ENCODE data around the gene SLC9A9. TPM values are rescaled to one million over a fixed set of nuclear protein-coding genes. Genes with fewer than 3 reads are reported as not detected.

SLC9A9 gene
- total and polyA plus RNA-seq, 9 of the 15 experiments (the other 6 are each of a cell fraction or from before 2014, with no cell fraction given) = 0.03 to 0.13 TPM; not detected in 7

DNA sequence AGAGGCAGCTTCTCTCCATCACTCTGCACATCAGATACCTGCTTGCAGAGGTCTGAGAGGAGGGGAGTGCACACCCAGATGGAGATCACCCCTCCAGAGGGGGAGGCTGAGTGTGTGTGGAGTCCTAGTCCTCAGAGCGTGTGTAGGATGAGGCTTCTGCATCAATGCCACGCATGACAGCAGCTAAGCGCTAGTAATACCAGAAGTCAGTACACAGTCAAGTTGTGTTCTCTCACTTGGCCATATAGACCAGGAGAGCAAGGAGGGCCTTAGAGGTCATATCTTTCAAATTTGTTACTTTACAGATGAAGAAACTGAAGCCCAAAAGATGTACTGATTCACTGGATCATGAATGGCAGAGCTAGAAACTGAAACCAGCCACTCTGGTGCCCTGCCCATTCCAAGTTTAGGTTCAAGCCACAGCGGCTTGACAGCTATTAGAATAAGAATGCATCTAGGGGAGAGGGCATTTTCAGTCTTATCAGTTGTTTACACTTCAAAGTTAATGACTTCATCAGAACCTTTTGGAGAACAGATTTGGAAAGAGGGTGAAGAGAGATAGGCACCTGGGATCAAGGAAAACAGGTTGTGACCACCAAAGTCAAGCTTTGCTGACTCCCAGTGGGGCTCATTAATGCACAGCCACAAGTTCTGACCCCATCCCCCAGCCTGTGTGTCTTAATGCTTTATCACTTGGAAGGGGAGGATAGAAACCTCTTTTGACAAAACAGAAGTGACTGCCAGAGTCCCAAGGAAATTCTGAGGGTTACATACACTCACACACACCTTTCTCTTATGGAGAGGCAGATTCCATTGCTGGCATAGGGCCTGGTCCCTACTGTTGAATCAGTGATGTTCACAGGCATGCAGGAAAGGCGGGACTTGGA lies 418.4 kb downstream of the SLC9A9 start (continued):
- no peak for TF ChIP-seq CHD1 (IDR thresholded peaks at IDR 0.05; ENCODE audit: low read length)
- no peak for TF ChIP-seq TAF9B (IDR thresholded peaks at IDR 0.05; ENCODE audit: partially characterized antibody)
- TF ChIP-seq SREBF2 (CRISPR knock-in tag; IDR thresholded peaks at IDR 0.05) = no peak

GRCh38 chr3:143428294-143428693 lies 420.0 kb downstream of the SLC9A9 start:
- no peak overlapping the region for H2AFZ ChIP-seq (ENCODE audit: low read depth, low read length)
- FAIRE-seq (no peak), DNase-seq (ENCODE audit: extremely low read depth in 1 of 4, low spot score in 3 of 4) (no peak), ATAC-seq (no peak)
- no TSS peak for BruUV-seq (replicated peaks)
- peaks cover 0 to 5% of the 10 kb centered on the region in 2 experiments; a peak in 1 of 5 replicates for H3K4me1 ChIP-seq (replicated peaks in 1 of 2; ENCODE audit: control insufficient read depth in 2 of 2, insufficient read depth in 2 of 2, low read length in 2 of 2)
- no peaks in the 10 kb centered on the region for H3K9me1 ChIP-seq (ENCODE audit: control insufficient read depth, insufficient read depth, low read length)
- no peak overlapping the region for H3K4me2 ChIP-seq (ENCODE audit: insufficient read depth, low read length)
- ChIA-PET POLR2A (no interaction called here), CTCF (ENCODE audit: low intra/inter-chr PET ratio) (no interaction called here)
- H3K36me3 ChIP-seq (ENCODE audit: control insufficient read depth, insufficient read depth, low read length) = no peaks in the 10 kb centered on the region
- H4K20me1 ChIP-seq (replicated peaks; ENCODE audit: control insufficient read depth, insufficient read depth, low read length) = no peaks in the 10 kb centered on the region
- no peaks in the 10 kb centered on the region for H3K9me3 ChIP-seq (replicated peaks; ENCODE audit: control insufficient read depth, insufficient read depth, low read depth, low read length)
- in situ Hi-C loops (cut with MboI) = no loop called here
- H3K4me3 ChIP-seq = no peak overlapping the region
- H3K9ac ChIP-seq (ENCODE audit: insufficient read depth in 1 of 2, low read depth in 2 of 2, low read length in 2 of 2) = no peak overlapping the region
- no peak overlapping the region for H3K27ac ChIP-seq (ENCODE audit: extremely low read depth, low read depth, low read length)
- H3K79me2 ChIP-seq (ENCODE audit: control insufficient read depth, insufficient read depth, low read length) = no peaks in the 10 kb centered on the region
- WGBS (ENCODE audit: insufficient coverage, low coverage, missing lambda C conversion rate) = 0% methylated on average over 1 of the region's 1 CpG
- no peaks in the 10 kb centered on the region for H3K27me3 ChIP-seq (ENCODE audit: control insufficient read depth in 2 of 2, insufficient read depth in 2 of 2, low read length in 2 of 2)
- intact Hi-C loops (cut with micrococcal nuclease) = no loop called here
- no peak for TF ChIP-seq RAD51 (IDR thresholded peaks at IDR 0.05; ENCODE audit: borderline replicate concordance, low read depth)
- TF ChIP-seq, protein P1, sequence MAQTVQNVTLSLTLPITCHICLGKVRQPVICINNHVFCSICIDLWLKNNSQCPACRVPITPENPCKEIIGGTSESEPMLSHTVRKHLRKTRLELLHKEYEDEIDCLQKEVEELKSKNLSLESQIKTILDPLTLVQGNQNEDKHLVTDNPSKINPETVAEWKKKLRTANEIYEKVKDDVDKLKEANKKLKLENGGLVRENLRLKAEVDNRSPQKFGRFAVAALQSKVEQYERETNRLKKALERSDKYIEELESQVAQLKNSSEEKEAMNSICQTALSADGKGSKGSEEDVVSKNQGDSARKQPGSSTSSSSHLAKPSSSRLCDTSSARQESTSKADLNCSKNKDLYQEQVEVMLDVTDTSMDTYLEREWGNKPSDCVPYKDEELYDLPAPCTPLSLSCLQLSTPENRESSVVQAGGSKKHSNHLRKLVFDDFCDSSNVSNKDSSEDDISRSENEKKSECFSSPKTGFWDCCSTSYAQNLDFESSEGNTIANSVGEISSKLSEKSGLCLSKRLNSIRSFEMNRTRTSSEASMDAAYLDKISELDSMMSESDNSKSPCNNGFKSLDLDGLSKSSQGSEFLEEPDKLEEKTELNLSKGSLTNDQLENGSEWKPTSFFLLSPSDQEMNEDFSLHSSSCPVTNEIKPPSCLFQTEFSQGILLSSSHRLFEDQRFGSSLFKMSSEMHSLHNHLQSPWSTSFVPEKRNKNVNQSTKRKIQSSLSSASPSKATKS (CRISPR knock-in tag; IDR thresholded peaks at IDR 0.05) = no peak
- TF ChIP-seq NFXL1 (CRISPR knock-in tag; IDR thresholded peaks at IDR 0.05) = no peak
- TF ChIP-seq ZNF75A (CRISPR knock-in tag; IDR thresholded peaks at IDR 0.05) = no peak
- TF ChIP-seq ZNF699 (CRISPR knock-in tag; IDR thresholded peaks at IDR 0.05; ENCODE audit: insufficient replicate concordance) = no peak
- no peak for TF ChIP-seq MAX (CRISPR knock-in tag; IDR thresholded peaks at IDR 0.05)
- TF ChIP-seq TRIM25 (IDR thresholded peaks at IDR 0.05; ENCODE audit: borderline replicate concordance) = no peak
- TF ChIP-seq KLF16 (IDR thresholded peaks at IDR 0.05) = no peak
- TF ChIP-seq MCM5 (IDR thresholded peaks at IDR 0.05; ENCODE audit: low read depth) = no peak
- no peak for TF ChIP-seq ETV6 (IDR thresholded peaks at IDR 0.05; ENCODE audit: borderline replicate concordance in 1 of 2, low read depth in 2 of 2, low read length in 1 of 2)
- no peak for TF ChIP-seq ETV6 (CRISPR knock-in tag; IDR thresholded peaks at IDR 0.05; ENCODE audit: borderline replicate concordance)
- no peak for TF ChIP-seq HES1 (IDR thresholded peaks at IDR 0.05; ENCODE audit: low read depth)
- TF ChIP-seq RFX5 (IDR thresholded peaks at IDR 0.05; ENCODE audit: low read depth, low read length) = no peak
- TF ChIP-seq TAF15 (IDR thresholded peaks at IDR 0.05; ENCODE audit: low read depth, low read length) = no peak
